Tibial artery (tissue), 4 donors: ENCODE measurements around the gene CRIP3.

Source experiments
- DNase-seq, 2 donors: peaks; one replicate each; pipeline ENCODE4 v3.0.0-alpha.2; 2019
- H3K27ac ChIP-seq, 2 donors: fragments of 200-600 bp; sonication (generic) in 1 of 2; 1 replicate in 1 of 2; 2 replicates in 1 of 2; pipeline ENCODE4 v1.5.1; 2018 to 2019; ENCODE audit warnings: mild to moderate bottlenecking in 1 of 2
- H3K27me3 ChIP-seq, 2 donors: fragments of 200-600 bp; sonication (generic) in 1 of 2; one replicate each; pipeline versions ENCODE4 v1.5.1 to v1.6.0; 2016 to 2019
- H3K36me3 ChIP-seq, 3 donors: fragments of 200-600 bp; sonication (generic) in 2 of 3; one replicate each; pipeline ENCODE4 v1.5.1; 2016 to 2019; ENCODE audit warnings: mild to moderate bottlenecking in 2 of 3
- H3K4me1 ChIP-seq, 4 donors: fragments of 200-600 bp; sonication (generic) in 2 of 4; 1 replicate in 3 of 4; 2 replicates in 1 of 4; pipeline ENCODE4 v1.5.1; 2016 to 2019
- H3K4me3 ChIP-seq, 2 donors: fragments of 200-600 bp; sonication (generic) in 1 of 2; 1 replicate in 1 of 2; 2 replicates in 1 of 2; pipeline ENCODE4 v1.5.1; 2018 to 2019; ENCODE audit warnings: mild to moderate bottlenecking in 2 of 2
- H3K9me3 ChIP-seq, 3 donors: fragments of 200-600 bp; sonication (generic) in 1 of 3; one replicate each; pipeline ENCODE4 v1.5.1; 2016 to 2019
- CTCF ChIP-seq, 2 experiments: fragments of 200-600 bp in 1 of 2; fragments of 450-650 bp in 1 of 2; IDR thresholded peaks; one replicate each; pipeline ENCODE4 v1.5.1; 2017 to 2019; ENCODE audit warnings: antibody characterized with exemption in 2 of 2, mild to moderate bottlenecking in 1 of 2, moderate library complexity in 1 of 2
- intact Hi-C: fragments of 100-400 bp; cut with DNase I; formaldehyde crosslinking; loops from one replicate; pipeline ENCODE4 v1.15.0; 2023; ENCODE audit warnings: low total_unique reads

CRIP3 gene

GRCh38 chr6:43296780-43297497 is 11.7 kb downstream of the CRIP3 start:
- TF ChIP-seq CTCF (IDR thresholded peaks at IDR 0.05) = no peak
- Histone ChIP-seq H3K27ac (no peak overlapping the region), H3K9me3 (no peaks in the 10 kb centered on the region), H3K4me1 (no peaks in the 10 kb centered on the region), H3K4me3 (no peak overlapping the region), H3K36me3 (no peaks in the 10 kb centered on the region), H3K27me3 (peaks cover 0 to 43% of the 10 kb centered on the region in 2 donors)
- intact Hi-C loops = no loop called here
- DNase-seq = no peak

- intact Hi-C loops = no loop called here
- no peak for TF ChIP-seq CTCF (IDR thresholded peaks at IDR 0.05)
- Histone ChIP-seq H3K27me3 (peaks cover 0 to 29% of the 10 kb centered on the region in 2 donors), H3K4me3 (no peak overlapping the region), H3K9me3 (no peaks in the 10 kb centered on the region), H3K27ac (no peak overlapping the region), H3K4me1 (no peaks in the 10 kb centered on the region), H3K36me3 (no peaks in the 10 kb centered on the region)
- DNase-seq = no peak
These were observed 13.2 kb downstream of the CRIP3 start for GRCh38 chr6:43295456-43295855.

- intact Hi-C loops = no loop called here
- Histone ChIP-seq H3K9me3 (no peaks in the 10 kb centered on the region), H3K27me3 (peaks cover 0 to 22% of the 10 kb centered on the region in 2 donors), H3K4me1 (no peaks in the 10 kb centered on the region), H3K36me3 (no peaks in the 10 kb centered on the region), H3K27ac (no peak overlapping the region), H3K4me3 (no peak overlapping the region)
- TF ChIP-seq CTCF (IDR thresholded peaks at IDR 0.05) = no peak
- DNase-seq = no peak
These were observed 14.1 kb downstream of the CRIP3 start for GRCh38 chr6:43294536-43294935.

- Histone ChIP-seq H3K4me1 (no peaks in the 10 kb centered on the region), H3K9me3 (no peaks in the 10 kb centered on the region), H3K4me3 (no peak overlapping the region), H3K36me3 (no peaks in the 10 kb centered on the region), H3K27me3 (peaks cover 0 to 13% of the 10 kb centered on the region in 2 donors), H3K27ac (no peak overlapping the region)
- no peak for DNase-seq
- intact Hi-C loops = no loop called here
- no peak for TF ChIP-seq CTCF (IDR thresholded peaks at IDR 0.05)
These were observed 14.9 kb downstream of the CRIP3 start for GRCh38 chr6:43293698-43294097.

GRCh38 chr6:43292763-43293318 is 15.8 kb downstream of the CRIP3 start:
- intact Hi-C loops = no loop called here
- Histone ChIP-seq H3K4me3 (no peak overlapping the region), H3K9me3 (no peaks in the 10 kb centered on the region), H3K27me3 (peaks cover 0 to 5% of the 10 kb centered on the region in 2 donors), H3K27ac (no peak overlapping the region), H3K4me1 (no peaks in the 10 kb centered on the region), H3K36me3 (no peaks in the 10 kb centered on the region)
- DNase-seq = no peak
- TF ChIP-seq CTCF (IDR thresholded peaks at IDR 0.05) = no peak
